GM19240 (cell line): ENCODE data around the gene CHD3.
"Not testable (repeated sequence)": the region's sequence is repeated elsewhere in the genome, so short reads cannot be mapped to it uniquely, and the experiment has no call there.

ENCODE experiments used
- DNase-seq: peaks from one replicate; pipeline ENCODE4 v3.0.0; 2011; ENCODE audit warnings: low spot score; ENCODE audit not compliant: insufficient read length

The CHD3 gene

GRCh38 chr17:7931709-7932482 lies 43.3 kb downstream of the CHD3 start, which contains the start of the genes CNTROB and TRAPPC1:
Gene CNTROB, plus strand, starts transcription at chr17:7932206. Its CDS starts 874 bp downstream, at chr17:7933080.
Gene TRAPPC1, minus strand, starts transcription at chr17:7931946. Its CDS starts 117 bp downstream, at chr17:7931829.
- DNase-seq: peak; percentile 100

- DNase-seq: no peak
These were observed 43.9 kb downstream of the CHD3 start for GRCh38 chr17:7932483-7932891.

- DNase-seq: no peak
These were observed 44.4 kb downstream of the CHD3 start for GRCh38 chr17:7932949-7933348.

- DNase-seq: no peak
These were observed 47.3 kb downstream of the CHD3 start for GRCh38 chr17:7935859-7936258.

- DNase-seq: no peak
These were observed 51.4 kb downstream of the CHD3 start for GRCh38 chr17:7940034-7940433.

- no peak for DNase-seq
These were observed 52.2 kb downstream of the CHD3 start for GRCh38 chr17:7940743-7941142.

- DNase-seq: no peak
These were observed 54.7 kb downstream of the CHD3 start for GRCh38 chr17:7943291-7943690.

GRCh38 chr17:7944326-7944725 lies 55.7 kb downstream of the CHD3 start:
- no peak for DNase-seq

- no peak for DNase-seq
These were observed 57.1 kb downstream of the CHD3 start for GRCh38 chr17:7945651-7946050.

GRCh38 chr17:7946441-7946840 lies 57.9 kb downstream of the CHD3 start:
- no peak for DNase-seq

GRCh38 chr17:7947651-7948050 lies 59.1 kb downstream of the CHD3 start:
- DNase-seq: no peak

- DNase-seq: no peak
These were observed 62.0 kb downstream of the CHD3 start for GRCh38 chr17:7950578-7950977.

GRCh38 chr17:7951143-7951792 lies 62.7 kb downstream of the CHD3 start:
- peak; percentile 53 for DNase-seq

- DNase-seq: not testable (repeated sequence)
These were observed 64.7 kb downstream of the CHD3 start for GRCh38 chr17:7953266-7953665.

GRCh38 chr17:7955414-7956227 lies 67.0 kb downstream of the CHD3 start:
- DNase-seq: no peak

- DNase-seq: no peak
These were observed 67.8 kb downstream of the CHD3 start for GRCh38 chr17:7956228-7956965.

- no peak for DNase-seq
These were observed 71.1 kb downstream of the CHD3 start for GRCh38 chr17:7959503-7960253.

- no peak for DNase-seq
These were observed 72.8 kb downstream of the CHD3 start for GRCh38 chr17:7961421-7961820.
